Fibroblast of pulmonary artery (primary cell): ENCODE data around the gene WFS1.

ENCODE experiments used
- DNase-seq: peaks from one replicate; pipeline ENCODE4 v3.0.0-alpha.2; 2010; ENCODE audit warnings: low read depth
- H3K4me3 ChIP-seq: replicated peaks from 2 replicates; pipeline ENCODE4 v1.5.1; 2011; ENCODE audit warnings: low read depth, mild to moderate bottlenecking, control low read depth, low read length, moderate library complexity
- CTCF ChIP-seq: IDR thresholded peaks from 2 replicates; pipeline ENCODE4 v1.5.1; 2011; ENCODE audit warnings: mild to moderate bottlenecking, control low read depth, low read length, inconsistent platforms; ENCODE audit errors: missing control alignments

The WFS1 gene

GRCh38 chr4:6338175-6338950, 68.7 kb downstream of the WFS1 start:
- TF ChIP-seq CTCF = no peak
- no peak for DNase-seq
- H3K4me3 ChIP-seq = no peak overlapping the region

- DNase-seq = no peak
- H3K4me3 ChIP-seq = no peak overlapping the region
- TF ChIP-seq CTCF = no peak
Observed at GRCh38 chr4:6338951-6339817, 69.5 kb downstream of the WFS1 start.

- no peak for DNase-seq
- H3K4me3 ChIP-seq = no peak overlapping the region
- TF ChIP-seq CTCF = no peak
Observed at GRCh38 chr4:6339818-6340445, 70.3 kb downstream of the WFS1 start.

- TF ChIP-seq CTCF = no peak
- H3K4me3 ChIP-seq = no peak overlapping the region
- DNase-seq = no peak
Observed at GRCh38 chr4:6340446-6341015, 70.9 kb downstream of the WFS1 start.

- H3K4me3 ChIP-seq = no peak overlapping the region
- no peak for DNase-seq
- no peak for TF ChIP-seq CTCF
Observed at GRCh38 chr4:6341696-6342095, 72.0 kb downstream of the WFS1 start.

GRCh38 chr4:6342530-6343293, 73.1 kb downstream of the WFS1 start:
- no peak overlapping the region for H3K4me3 ChIP-seq
- TF ChIP-seq CTCF = no peak
- DNase-seq = peak; percentile 35
